ENCODE results near the gene TLR4.

- TF ChIP-seq CTCF (conservative IDR thresholded peaks at IDR 0.05 in 1 of 2, IDR thresholded peaks at IDR 0.05 in 1 of 2; ENCODE audit: extremely low read depth in 1 of 2, insufficient read depth in 1 of 2, low read depth in 1 of 2, low read length in 2 of 2) (no peak), EZH2 (IDR thresholded peaks at IDR 0.05; ENCODE audit: borderline replicate concordance, low read length) (no peak)
Measured at GRCh38 chr9:117709936-117710335, 5.7 kb downstream of the TLR4 start.

Data from mammary epithelial cell (primary cell).